IPS-18c (cell line): Measurements from ENCODE around the gene ABCB9.
A peak's percentile ranks its signal among the peaks of the same experiment; 100 is the strongest.
"Not testable (repeated sequence)": the region's sequence is repeated elsewhere in the genome, so short reads cannot be mapped to it uniquely, and the experiment has no call there.

Source experiments
- H3K4me3 ChIP-seq: 2 replicates; pipeline ENCODE4 v1.7.0; 2013; ENCODE audit warnings: low read depth, mild to moderate bottlenecking, low read length, moderate library complexity; ENCODE audit not compliant: insufficient read depth
- H3K9me3 ChIP-seq: one replicate; pipeline ENCODE4 v1.6.1; 2013; ENCODE audit warnings: mild to moderate bottlenecking, low read length, moderate library complexity; ENCODE audit not compliant: control insufficient read depth, insufficient read depth

Gene ABCB9

GRCh38 chr12:122965851-122966742 lies at the start of gene ABCB9:
ABCB9 (minus strand) TSS chr12:122966463; CDS start chr12:122960235, 6,228 bp downstream.
- no peaks in the 10 kb centered on the region for H3K9me3 ChIP-seq
- H3K4me3 ChIP-seq = peak within 1 kb of the TSS; percentile 89

DNA sequence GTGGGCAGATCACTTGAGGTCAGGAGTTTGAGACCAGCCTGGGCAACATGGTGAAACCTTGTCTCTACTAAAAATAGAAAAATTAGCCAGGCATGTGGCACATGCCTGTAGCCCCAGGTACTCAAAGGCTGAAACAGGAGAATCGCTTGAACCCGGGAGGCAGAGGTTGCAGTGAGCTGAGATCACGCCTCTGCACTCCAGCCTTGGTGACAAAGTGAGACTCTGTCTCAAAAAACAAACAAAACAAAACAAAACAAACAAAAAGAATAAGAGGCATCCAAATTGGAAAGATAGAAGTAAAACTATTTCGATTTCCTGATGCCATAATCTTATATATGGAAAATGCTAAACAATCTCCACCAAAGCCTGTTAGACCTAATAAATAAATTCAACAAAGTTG lies 48.2 kb upstream of the ABCB9 start:
- not testable (repeated sequence) for H3K9me3 ChIP-seq, H3K4me3 ChIP-seq

- Histone ChIP-seq H3K9me3 (no peaks in the 10 kb centered on the region), H3K4me3 (no peak overlapping the region)
Measured at GRCh38 chr12:123013185-123014095, 47.2 kb upstream of the ABCB9 start.

DNA sequence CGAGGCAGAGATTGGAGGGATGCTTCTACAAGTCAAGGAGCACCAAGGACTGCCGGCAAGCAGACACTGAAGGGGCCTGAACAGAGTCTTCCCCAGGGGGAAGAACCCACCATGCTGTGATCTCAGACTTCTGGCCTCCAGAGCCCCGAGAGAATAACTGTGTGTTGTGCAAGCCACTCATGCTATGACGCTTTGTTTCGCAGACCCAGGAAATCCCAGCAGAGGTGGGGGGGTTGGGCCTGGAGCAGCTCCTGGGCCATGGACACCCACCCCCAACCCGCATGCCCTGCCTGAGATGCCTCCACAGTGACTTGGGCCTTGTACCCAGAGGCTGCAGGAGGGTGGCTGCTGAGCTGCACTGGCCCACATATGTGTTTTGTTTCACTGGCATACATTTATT lies 45.4 kb upstream of the ABCB9 start:
- no peak overlapping the region for H3K4me3 ChIP-seq
- no peaks in the 10 kb centered on the region for H3K9me3 ChIP-seq

- Histone ChIP-seq H3K9me3 (no peaks in the 10 kb centered on the region), H3K4me3 (no peak overlapping the region)
Measured at GRCh38 chr12:123010681-123011080, 44.4 kb upstream of the ABCB9 start.

- Histone ChIP-seq H3K4me3 (no peak overlapping the region), H3K9me3 (no peaks in the 10 kb centered on the region)
Measured at GRCh38 chr12:123010110-123010509, 43.8 kb upstream of the ABCB9 start.

DNA sequence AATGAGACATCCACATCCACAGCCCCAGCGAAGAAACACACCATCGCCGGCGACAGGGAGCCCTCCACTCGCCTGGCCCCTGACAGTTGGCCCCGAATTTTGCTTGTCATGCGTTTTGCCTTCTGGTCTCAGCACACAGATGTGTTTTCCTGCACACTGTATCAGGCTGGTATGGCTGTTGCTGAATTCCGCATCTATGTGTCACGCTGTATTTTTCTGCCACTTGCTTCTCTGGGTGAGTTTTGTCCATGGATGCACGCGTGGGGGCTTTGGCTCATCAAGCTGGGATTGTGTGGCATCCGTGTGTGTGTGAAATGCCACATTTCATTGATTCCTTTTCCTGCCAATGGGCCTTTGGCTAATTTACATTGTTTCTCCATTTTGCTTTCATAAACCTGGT lies 40.7 kb upstream of the ABCB9 start:
- no peaks in the 10 kb centered on the region for H3K9me3 ChIP-seq
- no peak overlapping the region for H3K4me3 ChIP-seq

DNA sequence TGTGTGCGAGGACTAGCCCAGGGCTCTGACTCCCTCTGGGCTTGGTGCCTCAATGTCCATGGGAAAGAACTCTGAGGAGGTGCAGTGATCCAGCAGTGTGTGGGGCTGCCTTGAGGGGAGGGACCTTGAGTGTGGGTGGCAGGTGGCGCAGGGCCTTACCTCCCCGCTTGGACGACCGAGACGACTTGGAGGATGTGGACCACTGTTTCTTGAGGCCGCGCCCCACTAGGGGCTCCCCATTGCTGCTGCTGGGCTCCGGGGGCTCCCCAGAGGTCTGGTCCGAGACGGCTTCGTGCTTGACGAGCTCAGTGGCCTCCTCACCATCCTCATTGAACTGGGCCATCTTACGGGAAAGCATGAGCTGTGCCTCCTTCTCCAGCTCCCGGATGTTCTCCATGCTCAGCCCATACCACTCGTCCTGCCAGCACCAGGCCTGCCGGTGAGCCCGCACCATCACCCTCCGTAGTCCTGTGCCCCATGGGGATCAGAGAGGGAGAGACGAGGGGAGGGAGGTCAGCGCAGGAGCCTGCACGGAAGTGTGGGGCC lies 38.9 kb upstream of the ABCB9 start:
- Histone ChIP-seq H3K9me3 (no peaks in the 10 kb centered on the region), H3K4me3 (no peak overlapping the region)

- H3K4me3 ChIP-seq = no peak overlapping the region
- no peaks in the 10 kb centered on the region for H3K9me3 ChIP-seq
Measured at GRCh38 chr12:123004287-123004686, 38.0 kb upstream of the ABCB9 start.

GRCh38 chr12:123003257-123003656 lies 37.0 kb upstream of the ABCB9 start:
- H3K9me3 ChIP-seq = no peaks in the 10 kb centered on the region
- no peak overlapping the region for H3K4me3 ChIP-seq

- Histone ChIP-seq H3K9me3 (no peaks in the 10 kb centered on the region), H3K4me3 (no peak overlapping the region)
Measured at GRCh38 chr12:123001464-123001863, 35.2 kb upstream of the ABCB9 start.

GRCh38 chr12:123000578-123000977 lies 34.3 kb upstream of the ABCB9 start:
- H3K9me3 ChIP-seq = no peaks in the 10 kb centered on the region
- no peak overlapping the region for H3K4me3 ChIP-seq

GRCh38 chr12:122999986-123000420 lies 33.7 kb upstream of the ABCB9 start:
- Histone ChIP-seq H3K4me3 (no peak overlapping the region), H3K9me3 (no peaks in the 10 kb centered on the region)

GRCh38 chr12:122999196-122999946 lies 33.1 kb upstream of the ABCB9 start:
- Histone ChIP-seq H3K4me3 (no peak overlapping the region), H3K9me3 (no peaks in the 10 kb centered on the region)

DNA sequence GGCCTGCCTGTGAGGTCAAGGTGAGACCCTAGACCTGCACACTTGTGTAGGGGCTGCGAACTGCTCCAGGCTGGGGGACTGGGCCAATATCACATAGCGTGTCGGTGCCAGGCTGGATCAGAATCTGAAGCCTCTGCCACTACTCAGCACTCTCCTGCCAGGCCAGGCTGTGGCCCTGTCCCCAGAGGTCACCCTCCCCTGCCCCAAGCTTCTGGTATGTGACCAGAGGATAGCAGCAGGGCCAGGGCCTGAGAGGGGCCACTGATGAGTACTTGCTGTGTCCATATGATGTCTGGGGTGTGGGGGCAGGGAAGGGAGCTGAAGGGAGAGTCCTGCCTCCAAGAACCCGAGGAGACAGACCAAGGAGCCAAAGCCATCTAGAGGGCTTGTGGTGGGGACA lies 32.1 kb upstream of the ABCB9 start:
- no peak overlapping the region for H3K4me3 ChIP-seq
- H3K9me3 ChIP-seq = no peaks in the 10 kb centered on the region

DNA sequence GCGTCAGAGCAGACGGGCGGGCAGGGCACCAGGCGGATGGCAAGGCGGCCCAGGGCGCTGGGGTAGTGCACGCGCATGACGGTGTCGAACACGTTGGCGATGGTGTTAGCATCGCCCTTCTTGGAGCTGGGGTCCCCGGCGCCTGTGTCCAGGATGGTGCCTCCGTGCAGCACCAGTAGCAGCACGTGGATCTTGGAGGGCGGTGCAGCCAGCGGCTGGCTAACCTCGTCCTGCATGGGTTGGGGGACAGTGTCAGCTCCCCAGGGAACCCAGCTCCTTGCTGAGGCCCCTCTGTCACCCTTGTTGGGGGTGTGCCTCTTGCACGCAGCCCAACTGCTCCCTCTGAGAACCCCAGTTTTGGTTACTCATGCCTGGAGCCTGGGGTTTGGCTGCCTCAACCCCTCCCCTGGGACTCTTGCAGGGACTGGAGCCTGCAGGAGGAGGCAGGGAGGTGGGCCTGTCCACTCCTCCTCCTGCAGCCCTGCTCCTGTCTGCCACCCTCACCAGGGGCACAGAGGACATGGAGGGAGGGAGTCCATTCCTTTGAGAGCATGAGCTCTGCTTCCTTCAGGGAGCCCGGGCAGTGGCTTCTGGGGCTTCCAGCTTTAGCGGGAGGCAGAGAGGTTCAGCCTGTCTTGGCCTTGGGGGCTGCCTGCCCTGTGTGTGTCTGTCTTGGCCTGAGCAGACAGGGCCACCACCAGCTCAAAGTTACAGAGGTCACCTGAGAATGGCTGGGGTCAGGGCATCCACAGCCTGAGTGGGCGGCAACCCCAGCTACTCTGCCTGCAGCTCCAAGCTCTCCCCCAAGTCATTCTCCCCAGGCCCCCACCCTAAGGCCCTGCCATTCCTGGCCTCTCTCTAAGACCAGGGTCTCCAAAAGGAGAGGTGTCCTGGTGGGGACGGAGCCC lies 31.3 kb upstream of the ABCB9 start:
- Histone ChIP-seq H3K9me3 (no peaks in the 10 kb centered on the region), H3K4me3 (no peak overlapping the region)
